ENCODE results near the gene PFKFB1. TPM values are rescaled to one million over a fixed set of nuclear protein-coding genes. Genes with fewer than 3 reads are reported as not detected.

The PFKFB1 gene
- total RNA-seq, 1 experiment from 2014 or later, result 0.81 TPM

- Histone ChIP-seq H3K9ac (ENCODE audit: low read length) (no peak overlapping the region), H2AFZ (ENCODE audit: low read depth, low read length, poor library complexity, severe bottlenecking) (no peak overlapping the region), H3K79me2 (ENCODE audit: insufficient read depth, low read length) (no peaks in the 10 kb centered on the region), H3K9me2 (ENCODE audit: insufficient read depth) (no peaks in the 10 kb centered on the region), H3K36me3 (ENCODE audit: control insufficient read depth in 1 of 2, insufficient read depth in 2 of 2, low read length in 2 of 2) (no peaks in the 10 kb centered on the region), H3K4me2 (ENCODE audit: low read length) (no peak overlapping the region), H3K4me3 (replicated peaks in 1 of 2; ENCODE audit: low read depth in 1 of 2, low read length in 2 of 2) (no peak overlapping the region), H3K27ac (ENCODE audit: low read depth, low read length) (no peak overlapping the region), H3K27me3 (ENCODE audit: insufficient read depth, low read length) (no peaks in the 10 kb centered on the region), H4K20me1 (ENCODE audit: insufficient read depth) (no peaks in the 10 kb centered on the region), H3K9me3 (ENCODE audit: control insufficient read depth in 1 of 2, insufficient read depth in 1 of 2, low read depth in 1 of 2, low read length in 2 of 2) (no peaks in the 10 kb centered on the region), H3K4me1 (ENCODE audit: control insufficient read depth in 1 of 2, insufficient read depth in 2 of 2, low read length in 2 of 2) (no peaks in the 10 kb centered on the region)
- CTCF ChIA-PET, result no interaction called here
- no TSS peak for BruUV-seq (replicated peaks)
- POLR2A ChIA-PET, result no interaction called here
- ATAC-seq (no peak), DNase-seq (ENCODE audit: low read depth, low spot score) (no peak)
- intact Hi-C loops (cut with micrococcal nuclease), result no loop called here
- no peak for TF ChIP-seq CTCF (IDR thresholded peaks at IDR 0.05 in 2 of 3, conservative IDR thresholded peaks at IDR 0.05 in 1 of 3; ENCODE audit: borderline replicate concordance in 1 of 3, insufficient read depth in 1 of 3, low read depth in 2 of 3, low read length in 2 of 3)
- TF ChIP-seq RAD21 (IDR thresholded peaks at IDR 0.05; ENCODE audit: low read depth), result no peak
- no peak for TF ChIP-seq FOSL1 (IDR thresholded peaks at IDR 0.05; ENCODE audit: low read depth)
- TF ChIP-seq POLR2AphosphoS5 (IDR thresholded peaks at IDR 0.05; ENCODE audit: low read depth, low read length), result no peak
- no peak for TF ChIP-seq POLR2A (IDR thresholded peaks at IDR 0.05; ENCODE audit: borderline replicate concordance, extremely low read depth, insufficient read depth, insufficient read length)
- TF ChIP-seq ZNF274 (IDR thresholded peaks at IDR 0.05; ENCODE audit: low read depth, low read length), result no peak
- no peak for TF ChIP-seq ATF3 (IDR thresholded peaks at IDR 0.05)
- no peak for TF ChIP-seq REST (IDR thresholded peaks at IDR 0.05; ENCODE audit: low read depth)
- no peak for TF ChIP-seq MAX (IDR thresholded peaks at IDR 0.05)
- TF ChIP-seq ELF1 (IDR thresholded peaks at IDR 0.05; ENCODE audit: borderline replicate concordance, low read depth), result no peak
- no peak for TF ChIP-seq ZBTB33 (IDR thresholded peaks at IDR 0.05; ENCODE audit: extremely low read depth, insufficient replicate concordance, low read length)
- TF ChIP-seq YY1 (IDR thresholded peaks at IDR 0.05; ENCODE audit: extremely low read depth, insufficient replicate concordance, low read depth, low read length), result no peak
- no peak for TF ChIP-seq SP1 (IDR thresholded peaks at IDR 0.05; ENCODE audit: low read depth)
- TF ChIP-seq EZH2phosphoT487 (IDR thresholded peaks at IDR 0.05; ENCODE audit: borderline replicate concordance), result no peak
- RAD21 ChIA-PET (ENCODE audit: low non-redundant PET in 1 of 2, low total read pairs in 2 of 2, uncharacterized antibody in 2 of 2, unreplicated experiment in 2 of 2), result no interaction called here
Measured at GRCh38 chrX:54926978-54927377, 67.0 kb downstream of the PFKFB1 start.

Data from HCT116 (cell line).